CD4-positive, alpha-beta T cell treated with Interleukin-1 beta for 1 hour (primary cell): ENCODE results near the gene GAST.
"Not testable (repeated sequence)": the region's sequence is repeated elsewhere in the genome, so short reads cannot be mapped to it uniquely, and the experiment has no call there.

ENCODE experiments used
- DNase-seq, 2 donors: peaks; one replicate each; pipeline ENCODE4 v3.0.0-alpha.2; 2020 to 2022

The GAST gene

DNA sequence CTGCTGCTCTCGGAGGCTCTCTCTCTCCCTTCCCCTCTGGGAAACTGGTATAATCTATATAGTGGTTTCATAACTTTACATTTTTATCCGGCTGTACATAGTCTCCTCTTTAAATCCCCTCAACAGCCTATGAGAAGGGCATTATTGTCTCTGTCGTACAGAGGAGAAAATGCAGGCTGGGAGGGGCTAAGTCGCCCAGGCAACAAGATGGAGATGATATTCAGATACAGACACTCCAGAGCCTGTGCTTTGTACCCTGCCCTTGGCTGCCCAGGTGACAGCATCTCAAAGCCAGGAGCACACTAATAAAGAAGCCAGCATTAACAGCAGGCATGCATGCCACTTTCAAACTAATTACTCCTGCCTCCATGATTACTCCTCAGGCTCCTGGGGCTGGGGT, 28.1 kb upstream of the GAST start:
- DNase-seq: no peak

DNA sequence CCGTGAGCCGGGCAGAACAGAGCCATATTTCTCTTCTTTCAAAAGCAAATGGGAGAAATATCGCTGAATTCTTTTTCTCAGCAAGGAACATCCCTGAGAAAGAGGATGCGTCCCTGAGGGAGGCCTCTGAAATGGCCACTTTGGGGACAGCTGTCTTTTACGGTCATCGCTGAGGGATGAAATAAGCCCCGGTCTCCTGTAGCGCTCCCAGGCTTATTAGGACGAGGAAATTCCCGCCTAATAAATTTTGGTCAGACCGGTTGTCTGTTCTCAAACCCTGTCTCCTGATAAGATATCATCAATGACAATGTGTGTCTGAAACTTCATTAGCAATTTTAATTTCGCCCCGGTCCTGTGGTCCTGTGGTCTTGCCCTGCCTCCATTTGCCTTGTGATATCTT, 26.4 kb upstream of the GAST start:
- not testable (repeated sequence) for DNase-seq

- DNase-seq: peak in 1 of 2 donors; percentile 29
These were observed 25.9 kb upstream of the GAST start for GRCh38 chr17:41686281-41686680.

DNA sequence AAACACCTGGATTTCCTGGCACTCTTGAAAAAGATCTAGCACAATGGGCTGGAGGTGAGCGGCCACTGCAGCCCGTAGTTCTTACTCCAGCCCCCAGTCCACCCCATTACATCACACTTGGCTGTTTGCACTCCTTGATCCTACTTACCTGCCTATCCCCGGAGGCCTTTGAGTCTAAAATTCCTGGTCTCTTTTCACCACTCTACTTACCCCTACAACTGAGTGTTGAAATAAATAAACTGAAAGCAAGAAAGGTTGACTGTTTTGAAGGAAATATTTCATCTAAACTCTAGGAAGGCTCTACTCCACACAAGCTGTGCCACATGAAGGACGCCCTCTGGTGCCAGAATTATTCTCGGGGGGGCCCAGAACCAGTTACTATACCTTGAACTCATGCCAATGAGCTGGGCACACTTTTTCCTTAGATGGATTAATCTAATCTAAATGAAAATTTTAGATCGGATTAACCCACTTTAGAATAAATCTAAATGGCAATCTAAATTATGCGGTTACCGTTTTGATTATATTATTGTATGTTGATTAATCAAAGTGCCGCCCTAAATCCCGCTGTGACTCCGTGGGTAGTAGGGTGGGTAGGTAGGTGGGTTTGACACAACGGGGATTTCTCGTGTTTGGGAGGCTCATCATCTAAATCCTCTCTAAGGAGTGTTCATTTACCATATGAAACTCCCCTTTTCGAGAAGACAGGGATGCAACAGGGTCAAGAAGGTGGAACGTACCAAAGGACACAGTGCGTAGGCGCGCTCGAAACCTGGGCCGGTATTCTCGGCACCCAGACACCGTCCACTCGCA, 24.1 kb upstream of the GAST start:
- DNase-seq: peak; percentile 70 to 78

DNA sequence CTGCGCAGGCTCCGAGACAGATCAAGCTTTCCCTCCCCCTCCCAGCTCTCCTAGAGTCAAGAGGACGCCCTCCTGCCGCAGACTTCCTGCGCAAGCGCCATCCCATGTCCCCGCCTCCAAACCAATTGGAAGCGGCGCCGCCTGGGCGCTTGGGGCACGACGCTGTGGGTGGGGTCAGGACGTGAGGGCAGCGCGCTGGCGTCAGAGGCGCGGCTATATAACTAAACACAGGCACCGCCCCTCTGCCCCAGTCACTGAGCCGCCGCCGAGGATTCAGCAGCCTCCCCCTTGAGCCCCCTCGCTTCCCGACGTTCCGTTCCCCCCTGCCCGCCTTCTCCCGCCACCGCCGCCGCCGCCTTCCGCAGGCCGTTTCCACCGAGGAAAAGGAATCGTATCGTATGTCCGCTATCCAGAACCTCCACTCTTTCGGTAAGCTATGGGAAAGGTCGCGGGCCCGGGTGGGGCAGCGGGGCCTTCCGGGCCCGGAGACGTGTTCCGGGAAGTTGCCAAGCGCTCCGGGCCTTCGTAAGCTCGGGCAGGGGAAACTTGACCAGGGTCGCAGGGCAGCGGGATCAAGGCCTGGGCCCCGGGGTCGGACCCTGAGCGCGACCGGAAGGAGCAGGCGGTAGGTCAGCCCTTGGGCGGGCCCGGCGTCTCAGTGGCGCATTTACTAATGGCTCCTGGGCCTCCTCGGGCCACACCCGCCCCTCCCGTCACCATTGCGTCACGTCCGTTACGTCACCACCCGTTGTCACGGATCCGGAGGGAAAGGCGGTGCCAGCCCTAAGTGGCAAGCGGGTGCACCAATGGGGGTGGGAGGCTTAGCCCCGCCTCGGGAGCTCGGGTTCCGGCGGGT, 23.3 kb upstream of the GAST start, which contains the start of gene EIF1:
Gene EIF1 (plus strand): TSS at position 245 of the 856 bp plus-strand sequence. CDS start 154 bp downstream, at position 399.
- DNase-seq: peak; percentile 100

DNA sequence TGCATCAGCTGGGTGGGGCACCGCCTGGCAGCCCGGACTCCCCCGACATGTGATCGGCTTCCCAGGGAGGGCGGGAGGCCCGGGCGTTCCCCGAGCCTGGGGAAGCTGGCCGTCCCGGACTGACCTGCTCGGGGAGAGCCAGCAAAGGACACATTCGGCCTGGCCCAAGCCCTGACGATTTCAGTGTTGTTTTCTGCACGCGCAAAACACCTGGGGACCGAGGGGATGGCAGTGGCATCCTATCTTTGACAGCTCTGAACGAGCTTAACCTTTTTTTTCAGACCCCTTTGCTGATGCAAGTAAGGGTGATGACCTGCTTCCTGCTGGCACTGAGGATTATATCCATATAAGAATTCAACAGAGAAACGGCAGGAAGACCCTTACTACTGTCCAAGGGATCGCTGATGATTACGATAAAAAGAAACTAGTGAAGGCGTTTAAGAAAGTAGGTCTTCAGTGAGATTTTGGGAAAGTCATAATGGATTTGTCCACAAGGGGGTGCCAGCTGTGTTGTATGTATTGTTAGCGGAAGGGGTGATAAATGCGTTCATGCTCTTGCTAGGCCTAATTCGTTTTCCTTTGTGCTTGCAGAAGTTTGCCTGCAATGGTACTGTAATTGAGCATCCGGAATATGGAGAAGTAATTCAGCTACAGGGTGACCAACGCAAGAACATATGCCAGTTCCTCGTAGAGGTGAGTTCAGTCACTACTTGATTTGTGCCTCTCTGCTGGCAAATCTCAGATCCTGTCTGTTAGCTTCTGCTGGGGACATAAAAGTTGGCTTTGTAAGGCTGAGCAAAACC, 22.4 kb upstream of the GAST start:
- DNase-seq: peak; percentile 52 to 74

DNA sequence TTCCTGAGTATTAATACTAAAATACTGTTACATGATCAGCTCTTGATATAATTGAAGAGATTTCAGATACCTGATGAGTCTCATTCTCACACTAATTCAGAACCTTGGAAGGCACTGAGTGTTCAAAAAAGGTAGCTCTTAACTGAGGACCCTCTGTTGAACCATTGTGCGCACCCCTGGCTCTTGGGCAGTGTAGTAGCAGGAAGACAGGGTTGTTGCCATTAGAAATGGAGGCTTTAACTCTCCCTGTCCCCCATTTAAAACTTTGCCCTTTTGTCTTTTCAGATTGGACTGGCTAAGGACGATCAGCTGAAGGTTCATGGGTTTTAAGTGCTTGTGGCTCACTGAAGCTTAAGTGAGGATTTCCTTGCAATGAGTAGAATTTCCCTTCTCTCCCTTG, 21.6 kb upstream of the GAST start:
- no peak for DNase-seq

- peak in 1 of 2 donors; percentile 47 for DNase-seq
These were observed 20.9 kb upstream of the GAST start for GRCh38 chr17:41691031-41691777.

DNA sequence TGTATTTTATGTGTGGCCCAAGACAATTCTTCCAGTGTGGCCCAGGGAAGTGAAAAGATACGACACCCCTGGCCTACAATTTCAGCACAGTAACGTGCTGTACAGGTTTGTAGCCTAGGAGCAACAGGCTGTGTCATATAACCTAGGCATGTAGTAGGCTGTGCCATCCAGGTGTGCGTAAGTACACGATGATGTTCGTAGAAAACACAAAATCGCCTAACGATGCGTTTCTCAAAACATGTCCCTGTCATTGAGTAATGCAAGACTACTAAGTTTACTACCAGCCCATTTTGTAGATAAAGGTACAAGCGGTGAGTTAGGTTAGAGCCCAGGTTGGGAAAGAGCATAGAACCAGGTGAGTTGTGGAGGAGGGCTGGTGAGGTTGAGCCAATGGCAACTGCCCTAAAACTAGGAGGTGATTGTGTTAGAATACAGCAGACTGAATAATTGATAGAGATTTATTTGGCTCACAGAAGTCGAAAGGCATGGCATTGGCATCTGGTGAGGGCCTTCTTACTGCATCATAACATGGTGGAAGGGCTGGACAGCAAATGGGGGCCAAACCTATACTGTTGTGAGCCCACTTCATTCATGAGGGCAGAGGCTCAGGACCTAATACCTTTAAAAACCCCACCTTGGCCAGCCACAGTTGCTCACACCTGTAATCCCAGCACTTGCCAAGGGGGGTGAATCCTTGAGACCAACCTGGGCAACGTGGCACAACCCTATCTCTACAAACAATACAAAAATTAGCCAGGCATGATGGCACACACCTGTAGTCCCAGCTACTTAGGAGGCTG, 19.2 kb upstream of the GAST start:
- peak; percentile 9 to 47 for DNase-seq

DNA sequence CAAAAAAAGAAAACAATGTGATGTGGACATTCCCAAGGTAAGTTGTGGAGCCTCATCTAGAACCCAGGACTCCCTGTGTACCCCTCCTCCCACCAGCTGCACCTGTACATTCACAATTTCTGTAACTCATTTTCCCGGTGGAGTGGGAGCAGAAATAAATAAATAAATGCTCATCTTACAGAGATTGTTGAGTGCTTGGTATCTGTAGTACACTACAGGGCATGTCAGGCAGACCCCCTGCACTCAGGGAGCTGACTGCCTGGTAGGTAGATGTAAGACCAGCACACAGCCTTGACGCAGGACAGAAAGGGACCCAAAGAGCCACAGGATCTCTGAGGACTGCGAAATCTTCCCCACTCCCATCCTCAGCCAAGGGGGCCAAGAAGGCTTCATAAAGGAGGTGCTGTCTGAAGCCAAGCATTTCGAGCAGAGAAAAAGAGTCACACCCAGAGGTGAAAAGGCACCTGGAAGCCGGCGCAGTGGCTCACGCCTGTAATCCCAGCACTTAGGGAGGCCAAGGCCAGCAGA, 16.9 kb upstream of the GAST start:
- DNase-seq: no peak

DNA sequence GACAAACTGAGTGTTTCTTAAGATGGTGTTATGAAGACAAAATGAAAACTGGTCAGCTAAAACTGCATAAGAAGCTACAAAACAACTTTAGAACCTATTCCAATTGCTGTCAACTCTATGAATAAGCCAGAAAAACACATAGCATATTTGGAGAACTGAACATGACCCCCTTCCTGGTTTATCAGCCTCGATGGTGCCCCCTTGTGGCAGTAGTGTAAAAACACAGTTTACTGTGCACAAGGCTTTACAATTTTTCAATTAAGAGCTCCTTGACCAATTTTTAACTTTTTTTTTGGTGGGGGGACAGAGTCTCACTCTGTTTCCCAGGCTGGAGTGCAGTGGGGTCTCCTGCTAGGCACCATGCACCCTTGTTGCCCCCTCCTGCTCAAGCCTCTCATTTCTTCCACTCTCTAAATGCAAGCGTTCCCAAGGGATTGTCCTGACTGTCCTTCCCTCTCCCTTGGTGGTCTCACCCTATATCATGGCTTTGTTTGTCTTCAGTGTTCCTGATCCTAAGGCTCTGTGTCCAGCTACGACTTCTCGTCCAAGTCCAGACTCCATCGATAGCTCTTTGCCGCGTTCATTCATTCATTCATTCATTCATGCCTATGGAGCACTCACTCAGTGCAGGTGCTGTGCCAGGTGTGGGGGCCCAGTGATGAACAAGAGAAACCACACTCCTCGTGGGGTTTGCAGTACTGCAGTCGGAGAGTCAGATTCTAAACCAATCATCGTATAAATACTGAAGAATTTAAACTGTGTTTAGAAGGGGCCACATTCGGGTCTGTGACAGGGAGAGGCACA, 16.0 kb upstream of the GAST start:
- peak; percentile 75 to 82 for DNase-seq

GRCh38 chr17:41697122-41697962, 14.8 kb upstream of the GAST start:
- peak in 1 of 2 donors; percentile 32 for DNase-seq

DNA sequence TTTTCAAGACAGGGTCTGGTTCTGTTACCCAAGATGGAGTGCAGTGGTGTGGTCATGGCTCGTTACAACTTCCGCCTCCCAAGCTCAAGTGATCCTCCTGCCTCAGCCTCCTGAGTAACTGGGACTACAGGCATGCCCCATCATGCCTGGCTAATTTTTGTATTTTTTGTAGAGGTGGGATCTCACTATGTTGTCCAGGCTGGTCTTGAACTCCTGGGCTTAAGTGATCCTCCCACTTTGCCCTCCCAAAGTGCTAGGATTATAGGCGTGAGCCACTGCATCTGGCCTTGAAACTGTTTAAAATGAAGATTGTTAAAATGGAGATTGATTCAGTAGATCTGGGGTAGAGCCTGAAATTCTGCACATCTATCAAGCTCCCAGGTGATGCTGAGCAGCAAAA, 11.3 kb upstream of the GAST start:
- DNase-seq: not testable (repeated sequence)

GRCh38 chr17:41702712-41703111, 9.4 kb upstream of the GAST start:
- no peak for DNase-seq

DNA sequence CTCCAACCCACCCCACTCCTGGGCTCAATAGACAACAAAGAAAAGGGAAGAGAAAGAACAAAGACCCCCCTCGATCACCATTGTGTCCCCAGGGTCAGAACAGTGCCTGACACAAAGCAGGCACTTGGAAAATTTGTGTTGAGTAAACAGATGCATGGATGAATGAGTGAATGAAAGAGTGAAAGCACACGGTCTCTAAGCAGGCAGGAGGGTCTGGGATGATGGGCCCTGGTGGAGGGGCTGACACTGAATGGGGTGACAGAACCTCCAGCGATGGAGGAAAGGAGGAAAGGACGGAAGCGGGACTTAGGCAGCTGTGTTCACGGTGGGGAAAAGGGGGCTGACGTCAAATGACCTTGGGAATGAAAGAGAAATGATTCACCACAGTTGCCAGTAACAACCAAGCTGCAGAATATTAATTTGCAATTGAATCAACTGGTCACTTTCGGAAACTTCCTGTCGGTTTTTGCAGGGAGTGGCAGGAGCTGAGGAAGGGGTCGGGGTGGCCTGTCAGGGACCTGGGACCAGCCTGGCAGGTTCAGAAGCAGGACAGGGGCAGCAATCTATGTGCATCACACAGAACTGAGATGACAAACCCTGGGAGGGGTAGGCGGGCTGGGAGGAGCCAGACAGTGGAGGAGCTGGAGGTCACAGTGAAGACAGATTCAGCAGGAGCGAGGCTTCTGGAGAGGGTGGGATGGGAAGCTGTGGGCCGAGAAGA, 6.7 kb upstream of the GAST start:
- DNase-seq: no peak

DNA sequence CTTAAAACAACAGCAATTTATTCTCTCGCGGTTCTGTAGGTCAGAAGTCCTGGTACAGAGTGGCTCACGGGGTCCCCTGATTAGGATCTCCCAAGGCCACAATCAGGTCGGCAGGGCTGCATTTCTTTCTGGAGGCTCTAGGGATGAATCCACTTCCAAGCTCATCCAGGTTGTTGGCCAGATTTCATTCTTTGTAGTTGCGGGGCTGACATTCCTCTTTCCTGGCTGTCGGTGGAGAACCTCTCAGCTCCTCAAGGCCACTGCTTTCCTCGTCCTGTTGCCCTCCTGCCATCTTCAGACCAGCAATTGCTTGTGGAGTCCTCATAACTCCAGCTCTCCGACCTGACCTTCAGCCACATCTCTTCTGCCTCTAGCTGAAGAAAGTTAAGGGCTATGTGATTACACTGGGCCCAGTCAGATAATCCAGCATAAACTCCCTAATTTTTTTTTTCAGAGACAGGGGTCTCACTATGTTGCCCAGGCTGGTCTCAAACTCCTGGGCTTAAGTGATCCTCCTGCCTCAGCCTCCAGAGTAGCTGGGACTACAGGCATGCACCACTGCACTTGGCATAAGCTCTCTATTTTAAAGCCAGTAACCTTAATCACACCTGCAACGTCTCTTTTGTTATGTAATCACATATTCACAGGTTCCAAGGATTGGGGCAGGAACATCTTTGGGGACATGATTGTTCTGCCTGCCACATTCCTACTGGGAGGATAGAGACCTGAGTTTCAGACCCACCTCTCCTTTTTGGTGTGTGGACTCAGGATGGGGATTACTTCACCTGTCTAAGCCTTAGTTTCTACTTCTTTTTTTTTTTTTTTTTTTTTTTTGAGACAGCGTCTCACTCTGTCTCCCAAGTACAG, 4.1 kb upstream of the GAST start:
- no peak for DNase-seq

GRCh38 chr17:41710472-41711090, 1.6 kb upstream of the GAST start:
- no peak for DNase-seq
